H9 (cell line): Measurements from ENCODE around the gene GBP7. TPM values are rescaled to one million over a fixed set of nuclear protein-coding genes. Genes with fewer than 3 reads are reported as not detected.

Experiments used
- DNase-seq: peaks from one replicate; pipeline ENCODE4 v3.0.0-alpha.2; 2017
- H2AFZ ChIP-seq: one replicate; pipeline ENCODE4 v1.6.1; 2013; ENCODE audit warnings: mild to moderate bottlenecking, low read length, control low read depth, moderate library complexity
- H2AK5ac ChIP-seq: 2 replicates; pipeline ENCODE4 v1.6.1; 2013; ENCODE audit warnings: low read length, control low read depth, mixed read lengths; ENCODE audit not compliant: insufficient read length
- H2BK120ac ChIP-seq: one replicate; pipeline ENCODE4 v1.6.1; 2013; ENCODE audit warnings: low read depth, mild to moderate bottlenecking, low read length, control low read depth, inconsistent platforms; ENCODE audit not compliant: poor library complexity, severe bottlenecking
- H2BK12ac ChIP-seq: 2 replicates; pipeline ENCODE4 v1.6.1; 2013; ENCODE audit warnings: low read length, control low read depth, mixed read lengths, low read depth; ENCODE audit not compliant: insufficient read length
- H2BK15ac ChIP-seq: 2 replicates; pipeline ENCODE4 v1.6.1; 2013; ENCODE audit warnings: low read depth, low read length, control low read depth
- H2BK20ac ChIP-seq: one replicate; pipeline ENCODE4 v1.6.1; 2013; ENCODE audit warnings: low read depth, mild to moderate bottlenecking, low read length, control low read depth, inconsistent platforms; ENCODE audit not compliant: poor library complexity, severe bottlenecking
- H2BK5ac ChIP-seq: 2 replicates; pipeline ENCODE4 v1.6.1; 2013; ENCODE audit warnings: low read length, control low read depth, mixed read lengths; ENCODE audit not compliant: insufficient read length
- H3K14ac ChIP-seq: 2 replicates; pipeline ENCODE4 v1.6.1; 2013; ENCODE audit warnings: low read length, control low read depth; ENCODE audit not compliant: insufficient read depth
- H3K18ac ChIP-seq: 2 replicates; pipeline ENCODE4 v1.6.1; 2013; ENCODE audit warnings: low read depth, mild to moderate bottlenecking, mixed read lengths, low read length, control low read depth; ENCODE audit not compliant: insufficient read length
- H3K23ac ChIP-seq: 2 replicates; pipeline ENCODE4 v1.6.1; 2013; ENCODE audit warnings: low read length, control low read depth, mixed read lengths, low read depth; ENCODE audit not compliant: insufficient read length
- H3K23me2 ChIP-seq: 2 replicates; pipeline ENCODE4 v1.6.1; 2013; ENCODE audit warnings: low read depth, mild to moderate bottlenecking, mixed read lengths, low read length, control low read depth; ENCODE audit not compliant: insufficient read length, poor library complexity, severe bottlenecking
- H3K27ac ChIP-seq: 2 replicates; pipeline ENCODE4 v1.5.1; 2013; ENCODE audit warnings: low read length, control low read depth, mixed read lengths, low read depth; ENCODE audit not compliant: insufficient read length
- H3K27me3 ChIP-seq: 2 replicates; pipeline ENCODE4 v1.6.1; 2013; ENCODE audit warnings: low read length, control low read depth, inconsistent platforms; ENCODE audit not compliant: insufficient read depth
- H3K4ac ChIP-seq: 2 replicates; pipeline ENCODE4 v1.6.1; 2013; ENCODE audit warnings: low read depth, mild to moderate bottlenecking, control low read depth, inconsistent platforms, low read length, moderate library complexity
- H3K4me1 ChIP-seq: 2 replicates; pipeline ENCODE4 v1.6.1; 2013; ENCODE audit warnings: low read length, control low read depth, inconsistent platforms; ENCODE audit not compliant: insufficient read depth
- H3K4me2 ChIP-seq: 2 replicates; pipeline ENCODE4 v1.6.1; 2013; ENCODE audit warnings: low read length, control low read depth, mixed read lengths; ENCODE audit not compliant: insufficient read length, insufficient read depth
- H3K56ac ChIP-seq: 2 replicates; pipeline ENCODE4 v1.6.1; 2013; ENCODE audit warnings: low read depth, mild to moderate bottlenecking, mixed read lengths, low read length, control low read depth; ENCODE audit not compliant: insufficient read length
- H3K79me1 ChIP-seq: 2 replicates; pipeline ENCODE4 v1.6.1; 2013; ENCODE audit warnings: low read depth, mild to moderate bottlenecking, moderate library complexity, low read length, control low read depth, inconsistent platforms; ENCODE audit not compliant: insufficient read depth, poor library complexity, severe bottlenecking
- H3K79me2 ChIP-seq: 2 replicates; pipeline ENCODE4 v1.6.1; 2013; ENCODE audit warnings: low read length, control low read depth, inconsistent platforms; ENCODE audit not compliant: insufficient read depth
- H3K9ac ChIP-seq: 2 replicates; pipeline ENCODE4 v1.6.1; 2013; ENCODE audit warnings: low read length, control low read depth, mixed read lengths; ENCODE audit not compliant: insufficient read length; ENCODE audit errors: extremely low read depth
- H3K9me3 ChIP-seq: one replicate; pipeline ENCODE4 v1.6.1; 2013; ENCODE audit warnings: low read depth, low read length, inconsistent platforms; ENCODE audit not compliant: control insufficient read depth
- H3T11ph ChIP-seq: one replicate; pipeline ENCODE4 v1.6.1; 2013; ENCODE audit warnings: mild to moderate bottlenecking, low read length, control low read depth, inconsistent platforms
- H4K20me1 ChIP-seq: one replicate; pipeline ENCODE4 v1.6.1; 2013; ENCODE audit not compliant: control insufficient read depth, insufficient read length, insufficient read depth
- H4K5ac ChIP-seq: 2 replicates; pipeline ENCODE4 v1.6.1; 2013; ENCODE audit warnings: low read depth, mild to moderate bottlenecking, mixed read lengths, low read length, control low read depth; ENCODE audit not compliant: insufficient read length
- H4K8ac ChIP-seq: replicated peaks from 2 replicates; pipeline ENCODE4 v1.6.1; 2013; ENCODE audit warnings: low read length, control low read depth, mixed read lengths, low read depth; ENCODE audit not compliant: insufficient read length
- H4K91ac ChIP-seq: 2 replicates; pipeline ENCODE4 v1.6.1; 2013; ENCODE audit warnings: low read depth, mild to moderate bottlenecking, moderate library complexity, mixed read lengths, low read length, control low read depth; ENCODE audit not compliant: insufficient read length
- H3K27ac Mint-ChIP-seq, 3 experiments: 2 replicates in 2 of 3; 3 replicates in 1 of 3; pipeline ENCODE4 v1.8.0; 2020 to 2021; ENCODE audit warnings: mixed read lengths in 3 of 3, mild to moderate bottlenecking in 1 of 3, moderate library complexity in 1 of 3
- H3K27me3 Mint-ChIP-seq: 2 replicates; pipeline ENCODE4 v1.8.0; 2021; ENCODE audit warnings: low read depth, mild to moderate bottlenecking, moderate library complexity, mixed read lengths
- H3K36me3 Mint-ChIP-seq, 3 experiments: 2 replicates in 2 of 3; 3 replicates in 1 of 3; pipeline ENCODE4 v1.8.0; 2020 to 2021; ENCODE audit warnings: low read depth in 3 of 3, mixed read lengths in 3 of 3; ENCODE audit not compliant: insufficient read depth in 1 of 3
- H3K4me1 Mint-ChIP-seq, 2 experiments: 2 replicates each; pipeline ENCODE4 v1.8.0; 2020; ENCODE audit warnings: mixed read lengths in 2 of 2
- H3K4me3 Mint-ChIP-seq, 2 experiments: 2 replicates in 1 of 2; 3 replicates in 1 of 2; pipeline ENCODE4 v1.8.0; 2020 to 2021; ENCODE audit warnings: mild to moderate bottlenecking in 2 of 2, mixed read lengths in 2 of 2, moderate library complexity in 1 of 2
- H3K9me3 Mint-ChIP-seq, 2 experiments: 2 replicates in 1 of 2; 3 replicates in 1 of 2; pipeline ENCODE4 v1.8.0; 2020; ENCODE audit warnings: mild to moderate bottlenecking in 2 of 2, mixed read lengths in 2 of 2, moderate library complexity in 1 of 2
- CTCF ChIP-seq: fragments of 200-600 bp; sonication (generic); conservative IDR thresholded peaks from 3 replicates; pipeline ENCODE4 v1.8.0; 2021; ENCODE audit warnings: antibody characterized with exemption, mild to moderate bottlenecking
- WGBS: extraction: QIAGEN DNeasy Blood & Tissue Kit; methylation state at CpG from one replicate; pipeline ENCODE4 v1.1.7; 2013; ENCODE audit warnings: missing lambda C conversion rate, low lambda C conversion rate, mixed read lengths; ENCODE audit not compliant: insufficient read length; ENCODE audit errors: extremely low coverage; 5-methylcytosine and 5-hydroxymethylcytosine counted together
- total RNA-seq: library from RNA; stranded (reverse); gene quantifications from 2 replicates; pipeline ENCODE4 v1.2.1, GENCODE V29; 2021

The GBP7 gene
- total RNA-seq, 1 experiment from 2014 or later, result not detected

GRCh38 chr1:89100412-89100811 is 75.4 kb downstream of the GBP7 start:
- Histone ChIP-seq H3K23me2 (no peaks in the 10 kb centered on the region), H2AK5ac (no peak overlapping the region)

More at GRCh38 chr1:89100412-89100811, 75.4 kb downstream of the GBP7 start:
- no peak overlapping the region for H3K23ac ChIP-seq
- DNase-seq, result peak; percentile 31
- no peaks in the 10 kb centered on the region for H3K27me3 Mint-ChIP-seq
- H3K4me3 Mint-ChIP-seq, result no peak overlapping the region
- no peak overlapping the region for H3K27ac ChIP-seq
- H4K20me1 ChIP-seq, result no peaks in the 10 kb centered on the region
- no peak overlapping the region for H2BK20ac ChIP-seq
- H3K79me1 ChIP-seq, result no peaks in the 10 kb centered on the region
- peak overlapping the region in 1 of 3 experiments; percentile 9; a peak in 1 of 7 replicates for H3K27ac Mint-ChIP-seq
- no peak overlapping the region for H2BK15ac ChIP-seq
- H4K8ac ChIP-seq, result no peak overlapping the region
- H3K79me2 ChIP-seq, result no peaks in the 10 kb centered on the region
- H3T11ph ChIP-seq, result no peak overlapping the region
- no peak overlapping the region for H3K9ac ChIP-seq
- H3K4me1 Mint-ChIP-seq, result peaks cover 9 to 13% of the 10 kb centered on the region in 2 experiments
- H4K5ac ChIP-seq, result no peak overlapping the region
- H3K4ac ChIP-seq, result no peak overlapping the region
- H2BK120ac ChIP-seq, result no peak overlapping the region
- no CpG with 5 or more reads among the region's 3 CpGs for WGBS
- H3K4me2 ChIP-seq, result no peak overlapping the region
- H3K18ac ChIP-seq, result no peak overlapping the region
- H3K56ac ChIP-seq, result no peak overlapping the region
- H2BK5ac ChIP-seq, result no peak overlapping the region
- H3K36me3 Mint-ChIP-seq, result peaks cover 2 to 14% (median 13%) of the 10 kb centered on the region in 3 experiments
- H3K9me3 Mint-ChIP-seq, result peaks cover 18 to 21% of the 10 kb centered on the region in 2 experiments
- H3K9me3 ChIP-seq, result no peaks in the 10 kb centered on the region
- H3K27me3 ChIP-seq, result no peaks in the 10 kb centered on the region
- H2BK12ac ChIP-seq, result no peak overlapping the region
- no peak overlapping the region for H4K91ac ChIP-seq
- no peak overlapping the region for H2AFZ ChIP-seq
- no peak overlapping the region for H3K14ac ChIP-seq
- H3K4me1 ChIP-seq, result no peaks in the 10 kb centered on the region
- no peak for TF ChIP-seq CTCF
